NOMO-1 treated with dmso at 0.1 percent for 144 hours (cell line): ENCODE measurements around the gene CPA5.
"Not testable (repeated sequence)": the region's sequence is repeated elsewhere in the genome, so short reads cannot be mapped to it uniquely, and the experiment has no call there.

Experiments
- DNase-seq: peaks from one replicate; lab custom pipeline; 2025; ENCODE audit not compliant: unreplicated experiment; lab: John Stamatoyannopoulos, UW

CPA5 gene

GRCh38 chr7:130344271-130344866, at the start of gene CPA5:
Gene CPA5, plus strand, starts transcription at chr7:130344816. Its CDS starts 1,670 bp downstream, at chr7:130346486.
- DNase-seq = no peak

GRCh38 chr7:130296221-130296951, 48.2 kb upstream of the CPA5 start:
- no peak for DNase-seq

GRCh38 chr7:130297628-130298543, 46.7 kb upstream of the CPA5 start:
- DNase-seq = no peak

- no peak for DNase-seq
Observed at GRCh38 chr7:130298544-130299326, 45.9 kb upstream of the CPA5 start.

- DNase-seq = no peak
Observed at GRCh38 chr7:130299866-130300265, 44.8 kb upstream of the CPA5 start.

- DNase-seq = no peak
Observed at GRCh38 chr7:130301501-130302020, 43.1 kb upstream of the CPA5 start.

- DNase-seq = no peak
Observed at GRCh38 chr7:130302649-130303048, 42.0 kb upstream of the CPA5 start.

- DNase-seq = no peak
Observed at GRCh38 chr7:130303127-130303526, 41.5 kb upstream of the CPA5 start.

GRCh38 chr7:130303551-130303950, 41.1 kb upstream of the CPA5 start:
- no peak for DNase-seq

GRCh38 chr7:130303982-130304381, 40.6 kb upstream of the CPA5 start:
- DNase-seq = no peak

GRCh38 chr7:130304878-130305277, 39.7 kb upstream of the CPA5 start:
- no peak for DNase-seq

GRCh38 chr7:130305433-130306042, 39.1 kb upstream of the CPA5 start:
- no peak for DNase-seq

GRCh38 chr7:130309986-130310385, 34.6 kb upstream of the CPA5 start:
- no peak for DNase-seq

- DNase-seq = no peak
Observed at GRCh38 chr7:130314305-130314704, 30.3 kb upstream of the CPA5 start.

- no peak for DNase-seq
Observed at GRCh38 chr7:130319541-130319940, 25.1 kb upstream of the CPA5 start.

GRCh38 chr7:130321542-130322229, 22.9 kb upstream of the CPA5 start:
- DNase-seq = not testable (repeated sequence)

GRCh38 chr7:130322615-130323014, 22.0 kb upstream of the CPA5 start:
- DNase-seq = no peak

GRCh38 chr7:130324306-130324943, 20.2 kb upstream of the CPA5 start:
- no peak for DNase-seq

GRCh38 chr7:130329681-130330080, 14.9 kb upstream of the CPA5 start:
- no peak for DNase-seq
